ENCODE measurements around the gene LTBP1.

The LTBP1 gene

DNA sequence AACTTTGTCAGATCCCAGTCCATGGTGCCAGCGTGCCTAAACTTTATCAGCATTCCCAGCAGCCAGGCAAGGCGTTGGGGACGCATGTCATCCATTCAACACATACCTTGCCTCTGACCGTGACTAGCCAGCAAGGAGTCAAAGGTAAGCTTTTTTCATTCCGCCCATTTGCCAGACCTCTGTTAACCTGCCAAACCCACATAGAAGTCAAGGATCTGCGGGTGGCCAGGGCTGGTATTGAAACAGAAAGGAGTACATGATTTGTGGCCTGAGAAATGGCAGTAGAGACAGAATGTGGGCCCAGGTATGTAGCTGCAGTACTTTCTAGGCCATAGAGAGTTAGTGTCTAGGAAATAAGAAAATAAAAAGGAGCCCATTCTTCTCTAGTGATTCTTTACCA, 240.2 kb downstream of the LTBP1 start:
- DNase-seq (ENCODE audit: low read depth in 2 of 2, low spot score in 1 of 2), result no peak

DNA sequence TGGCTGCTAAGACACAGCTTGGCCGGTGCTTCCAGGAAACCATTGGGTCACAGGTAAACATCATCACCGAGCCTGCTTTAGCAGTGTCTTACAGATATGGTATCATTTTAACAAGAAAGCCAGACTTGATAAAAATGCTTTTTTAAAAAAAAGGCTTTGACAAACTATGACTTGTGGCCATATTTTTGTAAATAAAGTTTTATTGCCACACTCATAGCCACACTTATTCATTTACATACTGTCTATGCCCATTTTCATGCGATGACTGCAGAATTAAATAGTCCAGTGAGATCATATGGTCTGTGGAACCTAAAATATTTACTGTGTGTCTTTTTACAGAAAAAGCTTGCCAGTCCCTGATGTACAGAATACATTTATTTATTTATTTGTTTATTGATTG, 242.0 kb downstream of the LTBP1 start:
- no peak for DNase-seq (ENCODE audit: low read depth in 2 of 2, low spot score in 1 of 2)

DNA sequence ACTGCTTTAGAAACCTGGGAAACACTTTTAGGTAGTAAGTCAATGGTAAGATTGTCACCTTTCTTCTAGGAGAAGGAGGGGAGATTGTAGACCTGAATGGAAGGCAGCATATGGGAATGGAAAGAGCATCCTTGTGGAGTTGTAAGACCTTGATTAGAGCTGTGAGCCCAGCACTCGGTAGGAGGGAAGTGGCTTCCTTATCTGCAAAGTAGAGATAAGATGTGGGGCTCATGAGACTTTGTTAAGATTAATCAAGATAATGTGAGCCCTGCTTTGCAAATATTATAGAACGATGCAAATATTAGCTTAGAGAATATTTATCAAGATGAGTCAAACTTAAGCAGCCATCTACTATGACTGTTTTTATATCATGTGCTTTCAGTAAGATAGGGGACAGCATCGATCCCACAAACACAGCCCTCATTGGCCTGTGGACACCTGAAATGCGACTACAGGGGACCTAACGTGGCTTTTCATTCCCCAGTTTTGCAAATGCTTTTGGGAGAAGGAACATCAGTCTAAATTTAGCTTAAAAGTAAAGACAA, 243.7 kb downstream of the LTBP1 start:
- no peak for DNase-seq (ENCODE audit: low read depth in 2 of 2, low spot score in 1 of 2)

DNA sequence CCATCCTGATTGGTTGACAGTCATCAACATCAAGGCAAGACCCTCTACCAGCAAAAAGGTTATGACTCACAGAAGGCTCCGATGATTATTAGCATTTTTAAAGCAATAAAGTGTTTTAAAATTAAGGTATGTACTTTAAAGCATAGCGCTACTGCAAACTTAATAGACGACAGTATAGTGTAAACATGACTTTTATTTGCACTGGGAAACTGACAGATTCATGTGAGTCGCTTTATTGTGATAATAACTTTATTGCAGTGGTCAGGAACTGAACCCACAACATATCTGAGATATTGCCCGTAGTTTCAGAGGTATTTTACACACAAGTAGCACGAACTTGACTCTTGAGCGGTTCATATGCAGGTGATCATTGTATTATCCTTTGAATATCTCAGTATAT, 249.1 kb downstream of the LTBP1 start:
- no peak for DNase-seq (ENCODE audit: low read depth in 2 of 2, low spot score in 1 of 2)

DNA sequence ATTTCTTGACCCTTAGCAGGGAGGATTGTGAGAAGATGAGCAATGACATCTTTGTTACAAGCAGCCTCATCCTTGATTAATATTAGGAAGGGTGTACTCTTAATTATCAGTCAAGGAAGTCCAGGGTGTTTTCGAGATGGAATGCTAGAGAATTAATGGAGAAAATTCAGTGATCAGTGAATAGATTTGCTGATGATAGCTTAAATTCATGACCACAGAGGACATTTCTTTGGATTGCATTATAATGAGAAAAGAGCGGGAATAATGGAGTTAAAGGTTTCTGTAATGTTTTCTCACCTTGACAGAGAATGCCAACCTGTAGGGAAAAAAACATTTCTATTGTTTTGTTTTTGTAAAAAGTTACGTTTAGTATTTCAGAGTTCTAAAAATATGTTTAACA, 249.9 kb downstream of the LTBP1 start:
- DNase-seq (ENCODE audit: low read depth in 2 of 2, low spot score in 1 of 2), result no peak

DNA sequence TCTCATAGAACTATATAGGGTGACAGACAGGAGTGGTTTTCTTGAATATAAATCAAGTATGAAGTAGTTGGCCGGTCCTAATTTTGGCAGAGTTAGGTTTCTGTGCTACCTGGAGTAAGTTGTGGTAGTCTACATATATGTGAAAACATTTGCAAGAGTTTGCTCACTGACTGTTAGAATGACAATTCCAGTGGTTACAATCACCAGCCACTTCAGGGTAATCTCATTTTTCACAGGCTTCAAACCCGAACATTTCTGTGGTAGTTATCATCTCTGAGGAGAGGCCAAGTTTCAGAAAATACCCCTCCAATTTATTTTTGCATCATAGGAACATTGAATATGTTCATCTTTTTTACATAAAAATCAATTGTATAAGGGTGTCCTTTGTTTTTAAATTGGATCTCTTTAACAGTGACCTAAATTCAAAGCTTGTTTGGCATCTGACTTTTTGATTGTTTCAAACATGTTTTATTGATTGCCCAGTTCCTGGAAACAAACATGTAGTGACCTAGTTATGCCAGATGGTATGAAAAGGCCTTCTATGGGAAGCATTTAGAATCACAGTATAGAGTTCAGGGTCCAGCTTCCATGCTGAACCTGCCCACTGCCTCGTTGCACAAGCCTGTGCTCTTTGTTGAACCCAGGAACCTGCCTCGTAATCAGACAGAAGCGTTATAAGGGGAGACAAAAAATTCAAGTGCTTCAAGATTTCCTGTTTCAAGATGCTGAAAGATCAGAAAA, 250.6 kb downstream of the LTBP1 start:
- DNase-seq (ENCODE audit: low read depth in 2 of 2, low spot score in 1 of 2), result no peak

DNA sequence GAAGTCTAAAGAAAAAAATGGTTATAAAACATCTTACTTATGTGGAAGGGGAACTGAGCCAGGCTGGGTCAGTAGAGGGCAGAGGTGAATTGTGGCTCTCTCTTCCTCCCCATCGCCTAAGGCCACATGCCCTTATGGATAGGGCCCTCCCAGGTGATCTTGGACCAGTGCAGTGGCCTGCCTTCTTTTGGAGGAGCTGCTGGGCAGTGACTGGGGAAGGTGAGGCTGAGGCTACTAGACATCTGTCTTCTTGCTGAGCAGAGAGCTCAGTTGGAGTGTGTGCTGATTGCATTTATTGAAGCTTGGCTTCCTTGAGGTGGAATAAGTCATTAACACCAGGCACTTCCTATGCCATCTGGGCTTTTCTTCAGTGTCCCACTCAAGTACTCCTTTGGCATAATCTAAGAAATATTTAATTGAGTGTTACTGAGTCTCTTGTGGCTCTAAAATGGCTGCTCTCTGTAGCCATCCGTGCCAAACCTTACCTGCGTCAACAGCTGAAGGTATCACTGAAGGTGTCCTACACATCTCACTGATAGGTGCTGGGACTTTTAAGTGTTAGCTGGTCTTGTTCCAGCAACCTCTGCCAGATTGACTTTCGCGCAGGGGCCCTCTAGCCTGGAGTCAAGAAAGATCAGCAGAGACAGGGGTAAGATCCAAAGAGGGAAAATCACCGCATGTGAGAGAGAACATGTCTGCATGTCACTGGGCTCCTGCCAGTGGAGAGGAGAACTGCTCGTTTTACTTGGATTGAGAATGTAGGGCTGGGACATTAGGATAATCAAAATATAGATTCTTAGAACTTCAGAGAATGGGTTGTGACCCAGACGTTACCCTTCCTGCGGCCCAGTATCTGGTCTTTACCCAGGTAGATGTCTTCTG, 256.1 kb downstream of the LTBP1 start:
- DNase-seq (ENCODE audit: low read depth in 2 of 2, low spot score in 1 of 2), result no peak

DNA sequence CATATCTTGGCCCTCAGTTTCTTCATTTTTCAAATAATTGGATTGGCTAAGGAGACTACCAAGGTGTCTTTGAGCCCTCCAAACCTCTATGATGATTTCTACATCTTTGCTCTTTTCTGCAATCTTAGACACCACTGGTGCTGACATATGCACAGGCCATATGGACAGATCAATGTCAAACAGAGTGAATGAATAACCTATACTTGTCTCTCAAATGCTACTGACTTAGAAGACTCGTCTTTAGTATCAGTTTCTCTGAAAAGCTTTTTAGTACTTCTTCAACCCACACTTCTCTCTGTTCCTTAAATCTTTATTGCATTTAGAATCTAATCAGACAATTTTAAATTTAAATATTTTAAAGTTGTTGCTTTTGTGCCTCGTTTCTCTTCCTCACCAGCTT, 258.2 kb downstream of the LTBP1 start:
- no peak for DNase-seq (ENCODE audit: low read depth in 2 of 2, low spot score in 1 of 2)

DNA sequence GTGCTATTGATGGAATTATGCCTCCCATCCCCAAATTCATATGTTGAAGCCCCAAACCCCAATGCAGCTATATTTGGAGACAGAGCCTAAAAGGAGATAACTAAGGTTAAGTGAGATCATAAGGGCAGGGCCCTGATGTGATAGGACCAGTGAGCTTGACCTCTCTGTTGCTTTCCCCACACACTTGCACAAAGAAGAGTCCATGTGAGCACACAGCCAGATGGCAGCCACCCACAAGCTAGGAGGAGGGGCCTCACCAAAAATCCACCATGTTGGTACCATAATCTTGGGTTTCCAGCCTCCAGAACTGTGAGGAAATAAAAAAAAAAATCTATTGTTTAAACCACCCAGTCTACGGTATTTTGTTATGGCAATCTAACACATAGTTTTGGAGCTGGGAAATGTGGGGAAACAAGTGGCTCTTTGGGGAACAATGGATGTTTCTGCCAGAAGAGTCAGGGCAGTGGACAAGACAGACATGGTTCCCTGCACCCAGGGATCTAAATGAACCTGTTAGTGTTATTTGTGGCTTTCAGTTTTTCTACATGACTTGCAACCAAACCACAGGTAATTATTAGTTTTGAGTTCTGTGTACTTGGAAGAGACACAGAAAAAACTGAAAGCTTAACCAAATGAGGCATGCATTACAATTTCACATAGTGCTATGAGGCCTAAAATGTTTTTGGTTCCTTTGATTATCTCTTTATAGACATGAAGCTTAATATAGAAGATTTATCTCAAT, 259.1 kb downstream of the LTBP1 start:
- no peak for DNase-seq (ENCODE audit: low read depth in 2 of 2, low spot score in 1 of 2)

DNA sequence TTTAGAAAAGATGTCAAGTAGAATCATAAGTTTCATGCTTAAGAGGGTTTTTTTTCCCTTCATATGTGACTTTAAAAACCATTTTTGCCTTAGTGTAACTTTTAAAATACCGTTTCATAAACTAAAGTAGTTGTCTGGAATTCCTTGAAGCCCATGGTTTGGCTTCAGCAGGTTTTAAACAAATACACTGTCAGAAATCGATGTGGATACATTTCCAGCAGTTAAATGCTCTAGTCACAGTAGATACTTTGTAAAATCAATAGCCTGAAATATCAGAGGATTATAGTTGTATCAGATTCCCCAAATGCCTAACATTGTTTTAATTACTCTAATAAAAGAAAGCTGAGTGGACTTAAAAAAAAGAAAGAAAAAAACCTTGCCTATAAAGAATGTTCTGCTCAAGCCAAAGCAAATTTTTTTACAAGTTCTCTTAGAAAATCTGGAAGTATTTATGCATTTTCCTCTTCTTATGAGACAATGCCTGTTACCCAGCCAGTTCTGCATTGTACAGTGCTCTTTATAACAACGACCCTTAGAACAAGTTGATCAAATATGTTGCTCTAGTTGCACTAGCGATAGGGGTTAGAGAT, 260.5 kb downstream of the LTBP1 start:
- no peak for DNase-seq (ENCODE audit: low read depth in 2 of 2, low spot score in 1 of 2)

DNA sequence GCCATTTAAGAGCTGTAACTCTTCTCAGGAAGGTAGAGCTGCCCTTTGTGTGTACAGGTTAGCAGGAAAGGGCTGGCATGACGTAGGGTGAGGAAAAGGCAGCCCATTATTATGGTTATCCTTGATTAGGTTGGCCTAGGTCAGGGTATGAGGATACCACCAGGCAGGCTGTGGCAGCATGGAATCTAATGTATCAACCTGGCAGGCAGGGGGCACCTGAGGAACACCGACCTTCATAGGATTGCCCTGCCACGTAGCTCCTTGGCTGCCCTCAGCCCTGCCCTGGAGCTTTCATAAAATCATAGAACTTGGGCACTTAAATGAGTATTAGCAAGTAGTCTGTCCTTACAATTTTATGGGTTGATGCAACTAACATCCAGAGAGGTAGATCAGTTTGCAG, 261.6 kb downstream of the LTBP1 start:
- DNase-seq (ENCODE audit: low read depth in 2 of 2, low spot score in 1 of 2), result no peak

DNA sequence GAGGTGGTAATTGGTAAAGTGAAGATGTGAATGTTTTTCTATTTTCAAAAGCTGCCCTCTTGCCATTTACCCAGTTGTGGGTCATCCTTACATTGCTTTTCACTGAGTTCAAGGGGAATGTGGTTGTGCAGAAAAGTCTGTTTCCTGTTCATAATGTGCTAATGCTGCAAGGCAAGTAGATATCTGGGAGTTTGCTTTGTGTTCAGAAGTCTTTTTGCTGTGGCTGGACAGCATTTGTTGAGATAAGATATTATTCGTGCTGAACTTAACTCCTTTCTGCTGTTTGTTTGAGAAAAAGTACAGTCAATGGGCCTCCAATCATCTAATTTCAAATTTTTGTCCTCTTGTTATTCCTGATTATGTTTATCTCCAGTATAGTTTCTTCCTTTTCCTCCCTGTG, 263.2 kb downstream of the LTBP1 start:
- DNase-seq (ENCODE audit: low read depth in 2 of 2, low spot score in 1 of 2), result no peak

DNA sequence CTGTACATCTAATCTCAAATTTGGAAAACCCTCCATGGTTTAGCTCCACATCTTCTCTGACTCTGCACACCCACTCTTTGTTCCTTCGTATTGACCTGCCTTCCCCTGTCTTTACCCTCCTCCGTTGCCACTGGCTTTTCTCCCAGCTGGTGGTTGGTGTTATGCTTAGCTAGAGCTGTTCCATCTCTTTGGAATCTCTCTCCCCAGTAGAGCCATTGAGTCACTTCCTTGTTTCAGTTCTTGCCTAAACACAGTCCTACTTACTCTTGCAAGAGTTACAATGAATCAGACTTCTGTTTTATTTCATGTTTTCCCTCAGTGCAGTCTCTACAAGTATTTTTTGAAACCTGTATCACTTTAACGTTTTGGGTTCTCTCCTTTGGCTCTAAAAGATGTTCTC, 263.9 kb downstream of the LTBP1 start:
- DNase-seq (ENCODE audit: low read depth in 2 of 2, low spot score in 1 of 2), result no peak

DNA sequence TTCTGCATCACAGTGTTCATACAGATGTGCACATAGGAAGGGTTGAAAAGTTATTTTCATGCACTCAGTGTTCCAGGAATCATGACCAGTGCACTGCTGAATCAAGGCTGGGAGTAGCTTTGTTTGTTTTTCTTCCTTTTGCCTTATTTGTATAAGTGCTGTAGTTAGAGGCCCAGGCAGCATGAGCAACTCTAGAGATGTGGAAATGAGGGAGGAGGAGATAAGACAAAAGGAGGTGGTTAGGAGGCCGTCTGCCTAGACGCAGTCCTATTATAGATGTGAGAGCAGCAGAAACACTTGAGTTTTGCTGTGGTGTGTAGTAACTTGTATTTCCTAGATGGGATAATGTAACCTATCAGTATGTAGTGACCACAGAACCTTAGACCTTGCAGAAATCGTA, 265.4 kb downstream of the LTBP1 start:
- DNase-seq (ENCODE audit: low read depth in 2 of 2, low spot score in 1 of 2), result no peak

DNA sequence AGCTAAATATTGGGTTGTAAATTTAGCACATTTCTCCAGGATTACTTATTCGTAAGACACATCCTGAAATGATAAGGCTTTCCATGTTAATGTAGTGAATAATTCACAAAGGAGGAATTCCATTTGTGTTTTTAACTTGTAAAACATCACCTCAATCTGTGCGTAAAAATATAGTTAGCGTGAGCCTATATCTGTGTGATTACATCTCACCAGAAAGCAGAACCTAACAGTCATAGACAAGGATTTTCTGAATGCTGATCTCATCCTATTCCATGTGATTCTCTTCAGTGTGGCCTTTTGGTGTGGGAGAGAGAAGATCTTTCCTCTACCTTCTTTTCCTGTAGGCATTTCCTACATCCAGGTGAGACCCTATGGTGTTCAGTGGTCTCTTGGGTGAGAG, 266.5 kb downstream of the LTBP1 start:
- DNase-seq (ENCODE audit: low read depth in 2 of 2, low spot score in 1 of 2), result no peak

DNA sequence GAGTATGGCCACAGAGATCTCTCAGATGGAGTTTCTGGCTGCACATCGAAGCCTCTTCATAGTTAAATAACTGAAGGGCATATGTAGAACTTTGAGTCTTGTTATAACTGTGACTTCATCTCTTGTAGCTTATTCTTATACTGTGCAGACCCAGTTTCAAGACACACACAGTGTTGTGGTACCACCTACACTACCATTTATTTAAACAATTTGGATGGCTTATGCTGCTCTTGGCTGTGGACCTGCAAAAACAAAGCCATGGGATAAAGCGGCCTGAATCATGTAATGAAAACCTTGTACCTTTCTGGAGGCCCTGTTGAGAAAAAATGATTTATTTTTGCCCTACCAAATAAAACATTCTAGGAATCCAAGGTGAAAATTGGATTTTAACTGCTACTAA, 266.9 kb downstream of the LTBP1 start:
- DNase-seq (ENCODE audit: low read depth in 2 of 2, low spot score in 1 of 2), result no peak

DNA sequence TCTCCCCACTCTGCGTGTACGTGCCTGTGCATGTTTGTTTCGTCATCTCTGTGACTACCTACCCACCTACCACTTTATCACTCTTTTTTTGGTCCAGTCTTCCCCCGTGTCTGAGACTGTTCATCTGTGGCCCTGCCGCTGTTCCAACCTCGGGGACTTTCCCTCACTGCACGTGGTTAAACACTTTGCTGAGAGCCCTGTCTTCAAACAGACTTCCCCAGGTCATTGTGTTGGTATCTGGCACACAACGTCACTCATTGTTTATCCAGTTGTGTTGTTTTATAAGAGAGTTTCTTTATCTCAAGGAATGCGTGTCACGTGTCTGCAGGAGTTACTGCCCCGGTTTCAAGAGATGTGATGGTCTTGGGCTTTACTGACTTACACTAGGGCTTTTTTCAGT, 267.7 kb downstream of the LTBP1 start:
- no peak for DNase-seq (ENCODE audit: low read depth in 2 of 2, low spot score in 1 of 2)

DNA sequence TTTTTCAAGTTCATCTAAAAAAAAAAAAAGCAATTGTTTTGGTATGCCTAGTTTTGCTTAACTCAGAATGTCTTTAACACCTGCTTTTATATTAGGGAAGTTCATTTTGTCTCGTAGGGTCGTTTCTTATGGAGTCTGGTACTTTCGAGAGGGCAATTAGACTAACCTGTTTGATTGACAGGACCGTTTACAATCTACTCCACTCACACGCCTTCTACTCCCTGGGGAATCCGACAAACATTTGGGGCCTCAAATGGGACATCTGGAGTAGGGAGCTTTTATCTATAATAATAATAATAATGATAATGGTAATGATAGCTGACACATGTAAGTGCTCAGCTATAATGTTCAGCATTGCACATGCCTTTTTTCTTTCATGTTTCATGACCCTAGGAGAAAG, 268.1 kb downstream of the LTBP1 start:
- no peak for DNase-seq (ENCODE audit: low read depth in 2 of 2, low spot score in 1 of 2)

DNA sequence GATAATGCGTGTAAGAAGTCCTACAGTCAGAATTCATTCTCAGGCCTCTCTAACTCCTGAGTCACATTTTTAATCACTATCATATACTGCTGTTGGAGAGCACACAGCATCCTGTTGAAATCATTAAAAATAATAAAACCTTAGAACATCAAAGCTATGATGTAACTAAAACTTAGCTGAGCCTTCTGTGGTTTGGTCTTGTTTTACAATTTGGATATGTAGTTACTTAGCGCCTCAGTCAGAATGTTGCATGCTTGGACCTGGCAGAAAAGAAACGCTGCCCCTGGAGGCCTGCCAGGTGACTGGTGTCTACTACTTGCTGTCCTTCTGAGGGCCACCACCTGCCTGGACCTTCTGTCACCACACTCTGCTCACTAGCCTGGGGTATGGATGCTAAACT, 268.5 kb downstream of the LTBP1 start:
- no peak for DNase-seq (ENCODE audit: low read depth in 2 of 2, low spot score in 1 of 2)

DNA sequence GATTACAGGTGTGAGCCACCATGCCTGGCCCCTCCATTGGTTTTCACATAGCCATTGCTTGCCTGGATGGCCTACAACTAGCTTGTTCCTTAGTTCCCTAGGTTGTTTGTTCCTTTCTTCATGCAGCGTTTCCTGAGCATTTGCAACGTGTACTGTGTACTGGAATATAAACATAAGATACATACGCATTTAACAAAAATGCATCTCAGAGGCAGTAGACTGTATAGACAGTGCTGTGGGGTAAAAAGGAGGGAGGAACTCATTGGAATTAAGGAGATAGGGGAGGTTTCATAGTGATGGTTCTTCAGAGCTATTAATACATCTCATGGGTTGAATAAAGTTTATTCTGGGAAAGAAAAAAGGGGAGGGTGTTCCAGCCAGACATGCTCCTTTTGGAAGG, 269.2 kb downstream of the LTBP1 start:
- DNase-seq (ENCODE audit: low read depth in 2 of 2, low spot score in 1 of 2), result no peak

DNA sequence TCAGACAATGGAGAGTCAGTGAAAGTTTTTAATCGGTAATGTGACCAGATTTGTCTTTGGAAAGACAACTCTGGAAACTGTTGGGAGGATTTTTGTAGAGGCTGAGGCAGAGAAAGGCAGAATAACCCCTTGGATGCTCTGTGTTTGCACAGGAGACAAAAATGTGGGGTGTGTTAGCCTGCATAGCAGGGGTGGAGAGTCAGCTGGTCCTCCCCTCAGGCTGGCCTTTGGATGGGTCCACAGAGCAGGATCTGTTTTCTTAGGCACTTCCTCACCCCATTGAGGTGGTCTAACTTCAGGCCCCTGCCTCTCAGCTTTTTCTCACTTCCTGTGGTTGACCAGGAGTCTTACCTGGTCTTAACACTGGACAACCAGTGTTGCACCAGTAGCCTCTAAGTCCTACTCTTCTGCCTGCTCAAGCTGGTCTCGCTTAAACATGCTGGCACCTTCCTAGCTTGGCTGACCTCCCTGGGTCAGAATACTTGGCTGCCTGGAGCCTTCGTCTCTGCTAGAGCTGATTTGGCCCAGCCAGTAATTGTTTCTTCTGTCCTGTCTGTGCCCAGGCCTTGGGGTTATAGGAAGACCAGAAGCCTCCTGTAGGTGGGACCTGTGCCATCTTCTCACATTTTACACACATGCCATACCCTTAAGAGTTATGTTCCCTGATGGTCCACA, 269.9 kb downstream of the LTBP1 start:
- no peak for DNase-seq (ENCODE audit: low read depth in 2 of 2, low spot score in 1 of 2)
